GM21515 (cell line): ENCODE data around the gene NUBP2.

Experiments
- ATAC-seq: cut with Tn5 transposase; IDR thresholded peaks from one replicate; pipeline ENCODE4 v1.9.1; 2021; ENCODE audit not compliant: unreplicated experiment

The NUBP2 gene

DNA sequence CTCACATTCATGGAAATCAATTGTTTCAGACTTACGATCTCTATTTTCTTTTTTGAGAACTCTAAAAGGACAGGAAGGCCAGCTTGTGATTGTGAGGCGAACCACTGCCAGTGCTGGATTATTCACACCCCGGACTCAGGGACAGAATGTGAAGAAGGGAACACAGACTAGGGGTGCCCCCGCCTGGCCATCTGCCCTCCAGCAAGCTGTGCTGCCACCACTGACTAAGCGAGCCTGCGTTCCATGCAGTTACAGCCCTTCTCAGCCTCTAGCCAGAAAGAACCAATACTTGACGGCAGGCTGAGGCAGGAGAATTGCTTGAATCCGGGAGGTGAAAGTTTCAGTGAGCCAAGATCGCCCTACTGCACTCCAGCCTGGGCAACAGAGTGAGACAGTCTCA lies 41.1 kb downstream of the NUBP2 start:
- ATAC-seq = no peak

GRCh38 chr16:1825381-1825863 lies 42.7 kb downstream of the NUBP2 start:
- no peak for ATAC-seq

DNA sequence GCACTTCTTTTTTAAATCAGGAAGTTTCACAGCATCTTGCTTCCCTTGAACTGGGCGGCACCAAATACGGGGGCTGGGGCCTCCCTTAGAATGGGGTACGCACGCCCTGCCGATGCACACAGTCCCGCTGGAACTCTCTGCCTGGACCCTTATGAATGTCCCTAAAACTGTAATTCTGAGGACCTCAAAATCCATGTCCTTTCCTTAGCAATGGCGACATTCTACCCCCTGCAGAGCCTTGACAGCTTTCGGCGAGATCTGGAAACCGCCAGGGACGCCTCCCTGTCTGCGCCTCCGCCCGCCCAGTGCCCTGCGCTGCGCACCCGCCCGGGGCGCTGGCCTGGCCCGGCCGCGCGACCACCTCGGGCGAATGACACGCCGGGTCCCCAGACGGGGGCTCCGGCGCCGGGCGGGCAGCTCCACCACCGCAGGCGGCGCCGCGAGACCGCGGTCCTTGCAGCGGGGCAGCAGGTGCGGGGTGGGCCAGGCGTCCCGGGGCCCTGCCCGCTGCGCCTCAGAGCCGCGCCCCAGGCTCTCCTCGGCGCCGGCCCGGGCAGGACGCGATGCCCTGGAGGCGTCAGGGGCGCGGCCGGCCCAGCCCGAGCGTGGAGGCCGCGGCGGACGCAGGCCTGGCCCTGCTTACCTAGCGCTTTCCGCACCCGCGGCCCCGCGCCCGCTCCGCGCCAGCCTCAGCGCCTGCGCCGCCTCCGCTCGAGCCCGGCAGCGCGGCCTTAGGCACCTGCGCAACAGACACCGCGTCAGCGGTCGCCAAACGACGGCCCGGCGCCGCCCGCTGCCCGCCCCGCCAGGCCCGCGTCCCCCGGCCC lies 43.3 kb downstream of the NUBP2 start:
- ATAC-seq = peak; percentile 47

- ATAC-seq = peak; percentile 73
Measured at GRCh38 chr16:1826691-1827573, 44.2 kb downstream of the NUBP2 start, which contains the start of the genes FAHD1 and HAGH. TSS of gene FAHD1 (plus strand) at chr16:1827206. CDS start at chr16:1827239, 33 bp downstream. TSS of gene HAGH (minus strand) at chr16:1826825. CDS start at chr16:1826787, 38 bp downstream.

GRCh38 chr16:1828645-1829410 lies 46.1 kb downstream of the NUBP2 start:
- ATAC-seq = no peak

DNA sequence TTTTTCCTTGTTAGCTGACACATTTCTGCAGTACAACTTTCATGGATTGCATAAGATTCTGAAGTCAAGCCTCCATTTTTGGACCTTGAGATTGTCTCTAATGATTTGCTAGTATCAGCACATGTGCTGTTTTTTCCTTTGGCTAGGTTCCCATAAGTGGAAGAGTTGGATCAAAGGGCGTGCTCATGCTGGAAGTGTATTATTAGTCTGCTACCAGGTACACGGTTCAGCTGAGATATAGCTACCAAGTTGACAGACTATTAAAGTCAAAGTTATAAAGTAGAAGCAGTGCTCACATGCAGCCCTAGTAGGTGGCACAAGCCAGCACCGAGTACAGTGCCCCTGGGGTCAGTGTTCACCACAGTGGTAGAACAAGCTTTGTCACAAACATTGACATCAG lies 47.5 kb downstream of the NUBP2 start:
- no peak for ATAC-seq

GRCh38 chr16:1831186-1832075 lies 48.7 kb downstream of the NUBP2 start:
- ATAC-seq = no peak

DNA sequence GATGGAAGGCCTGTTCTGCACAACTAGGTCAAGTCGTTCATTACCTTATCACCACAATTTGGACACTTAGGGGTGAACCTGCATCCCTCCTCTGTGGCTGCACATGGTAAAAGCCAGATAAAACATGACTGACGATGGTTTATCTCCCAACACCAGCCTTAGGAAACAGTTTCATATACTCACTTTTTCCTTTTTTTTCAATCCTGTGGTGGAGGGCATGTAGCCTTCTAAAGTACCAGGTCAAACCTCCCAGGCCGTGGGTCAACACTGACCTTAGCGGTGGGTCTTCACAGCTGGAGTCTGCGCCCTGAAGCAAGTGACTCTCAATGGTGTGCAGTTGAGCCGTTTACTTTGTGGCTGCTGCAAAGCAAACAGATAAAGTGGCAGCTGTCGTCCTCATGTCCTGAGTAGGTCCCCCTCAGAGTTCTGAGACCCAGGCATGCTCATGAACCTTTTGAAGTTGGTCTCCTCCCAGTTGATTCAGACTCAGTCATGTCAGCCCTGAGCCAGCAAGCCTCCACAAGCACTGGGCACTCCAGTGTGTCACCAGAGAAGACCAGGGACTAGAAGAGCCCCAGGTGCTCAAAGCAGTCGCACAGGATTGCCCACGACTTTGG lies 50.2 kb downstream of the NUBP2 start:
- no peak for ATAC-seq

GRCh38 chr16:1834096-1834495 lies 51.3 kb downstream of the NUBP2 start:
- no peak for ATAC-seq
